Measurements from ENCODE around the gene TRIM8.
A peak's percentile ranks its signal among the peaks of the same experiment; 100 is the strongest.
"Not testable (repeated sequence)": the region's sequence is repeated elsewhere in the genome, so short reads cannot be mapped to it uniquely, and the experiment has no call there.

The TRIM8 gene

DNA sequence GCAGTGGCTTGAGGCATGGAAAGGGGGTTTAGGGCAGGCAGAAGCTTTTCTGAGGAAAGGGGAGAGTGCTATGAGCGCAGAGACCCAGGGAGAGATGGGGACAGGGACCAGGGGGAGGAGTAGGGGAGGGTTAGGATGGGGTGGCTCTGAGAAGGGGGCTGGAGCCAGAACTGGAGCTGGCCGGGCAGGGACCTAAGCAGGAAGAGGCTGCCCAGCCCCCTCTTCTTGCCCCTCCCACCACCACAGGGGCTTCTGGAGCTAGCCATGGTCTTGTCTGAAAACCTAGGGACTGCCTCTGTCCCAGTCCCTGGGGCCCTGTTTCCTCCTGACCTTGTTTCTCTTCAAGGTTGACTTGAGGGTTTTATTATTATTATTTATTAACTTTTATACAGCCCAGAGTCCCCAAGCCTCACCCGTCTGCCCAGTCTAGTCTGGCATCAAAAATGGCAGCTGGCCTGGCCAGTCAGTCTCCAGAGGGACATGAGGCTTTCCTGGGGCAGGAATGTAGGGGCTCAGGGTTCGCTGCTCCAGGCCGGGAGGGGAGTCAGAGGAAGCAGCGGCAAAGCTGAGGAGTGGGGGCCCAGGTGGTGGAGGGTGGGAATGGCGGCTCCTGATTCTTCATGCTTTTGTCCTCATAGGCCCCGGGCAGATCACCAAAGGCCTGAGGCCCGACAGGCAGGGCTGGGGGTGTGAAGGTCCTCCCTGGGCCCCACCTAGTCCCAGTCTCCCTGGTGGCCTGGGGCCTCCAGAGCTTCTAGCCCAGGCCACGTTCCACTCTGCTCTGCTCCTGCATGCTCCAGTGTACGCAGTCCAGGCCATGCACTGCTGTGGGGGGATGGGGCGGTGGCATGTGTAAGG, 5.7 kb downstream of the TRIM8 start:
- no peak for DNase-seq (ENCODE audit: low spot score)

DNA sequence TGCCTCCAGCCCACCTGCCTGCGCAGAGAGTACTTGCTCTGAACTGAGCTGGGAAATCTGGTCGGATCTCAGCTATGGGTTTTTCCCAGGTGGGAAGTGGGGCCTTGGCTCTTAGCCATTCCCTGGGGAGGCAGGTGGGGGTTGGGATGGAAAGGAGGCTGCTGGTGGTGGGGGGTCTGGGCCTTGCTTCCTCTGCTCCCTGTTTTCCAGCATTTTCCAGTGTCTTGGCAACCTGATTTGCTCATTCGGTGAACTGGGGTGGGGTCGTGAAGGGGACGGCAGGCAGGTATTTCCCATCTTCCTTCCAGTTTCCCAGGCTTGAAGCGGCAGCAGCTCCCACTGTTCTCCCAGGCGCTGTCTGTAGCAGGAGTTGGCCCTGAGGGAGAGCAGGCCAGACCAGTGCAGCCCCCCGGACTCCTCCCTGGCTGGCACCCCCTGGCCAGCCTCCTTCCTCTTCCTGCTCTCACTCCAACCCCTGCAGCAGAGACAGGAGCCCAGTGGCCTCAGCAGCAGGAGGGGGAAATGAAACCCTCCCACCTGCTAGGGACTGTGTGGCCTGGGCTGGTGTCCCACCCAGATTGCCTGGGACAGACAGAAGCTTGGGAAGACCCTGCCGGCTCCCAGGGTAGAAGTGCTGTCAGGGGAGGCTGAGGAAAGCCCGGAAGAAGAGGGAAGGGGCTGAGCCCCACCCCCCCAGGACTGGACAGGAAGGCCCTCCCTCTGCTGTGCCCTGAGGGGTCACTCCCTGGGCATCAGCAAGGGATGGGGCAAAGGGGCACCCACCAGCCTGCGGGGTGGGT, 6.6 kb downstream of the TRIM8 start:
- DNase-seq (ENCODE audit: low spot score) = no peak

DNA sequence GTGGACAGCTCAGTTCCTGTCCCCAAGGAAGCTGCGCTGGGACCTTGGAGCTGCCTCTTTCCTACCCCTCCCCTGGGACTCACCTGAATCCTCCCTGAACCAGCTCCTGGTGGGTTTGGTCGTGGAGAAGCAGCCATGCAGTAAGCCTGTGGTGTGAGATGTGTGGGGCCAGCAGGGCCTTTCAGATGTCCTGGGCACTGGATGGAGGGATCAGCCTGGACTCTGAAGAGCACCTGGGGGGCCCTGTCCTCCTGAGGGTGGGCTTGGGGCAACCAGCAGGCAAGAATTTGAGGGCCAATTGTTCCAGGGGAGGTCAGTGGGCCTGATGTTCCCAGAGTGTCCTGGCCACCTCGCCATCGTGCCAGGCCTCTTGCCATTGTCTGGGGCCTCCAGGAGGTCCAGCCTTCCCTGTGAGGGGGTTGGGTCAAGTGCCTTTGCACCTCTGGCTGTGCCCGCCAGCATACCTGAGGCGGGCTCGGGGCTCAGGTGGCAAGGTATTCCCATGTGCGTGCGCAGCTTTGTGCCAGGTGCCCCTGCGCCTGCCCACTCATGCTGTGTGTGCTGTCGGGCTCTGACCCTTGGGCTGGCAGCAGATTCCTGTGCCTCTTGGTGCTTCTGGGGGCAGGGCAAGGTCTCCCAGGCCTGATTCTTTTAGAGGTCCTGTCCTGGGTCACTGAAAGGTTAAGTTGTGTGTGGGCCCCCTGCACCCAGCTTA, 7.3 kb downstream of the TRIM8 start:
- no peak for DNase-seq (ENCODE audit: low spot score)

DNA sequence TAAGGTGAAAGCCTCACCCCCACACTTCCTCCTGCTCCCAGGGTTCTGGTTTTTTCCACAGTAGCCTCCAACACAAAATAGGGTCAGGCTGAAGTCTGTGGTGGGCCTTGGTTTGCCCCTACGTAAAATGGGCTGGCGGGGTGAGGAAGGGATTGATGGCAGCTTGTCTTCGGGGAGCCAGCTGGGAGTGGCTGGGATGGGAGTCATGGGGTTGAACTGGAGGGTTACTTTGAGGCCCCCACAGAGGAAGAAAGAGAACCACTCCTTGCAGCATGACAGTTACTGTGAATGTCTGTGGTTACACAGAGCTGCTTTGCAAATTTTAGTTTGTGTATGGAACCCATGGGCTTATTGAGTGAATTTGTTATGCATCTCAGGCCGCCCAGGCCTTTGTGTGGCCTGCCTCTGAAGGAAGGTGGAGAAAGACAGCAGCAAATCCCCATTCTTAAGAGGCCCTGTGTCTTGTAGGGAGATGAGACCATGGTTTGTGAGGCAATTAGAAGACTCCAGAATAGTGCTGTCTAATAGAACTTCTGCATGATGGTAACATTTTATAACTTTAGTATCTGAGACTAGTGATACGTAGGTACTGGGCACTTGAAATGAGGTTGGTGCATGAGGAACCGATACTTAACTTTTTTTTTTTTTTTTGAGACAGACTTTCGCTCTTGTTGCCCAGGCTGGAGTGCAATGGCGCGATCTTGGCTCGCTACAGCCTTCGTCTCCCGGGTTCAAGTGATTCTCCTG, 8.1 kb downstream of the TRIM8 start:
- DNase-seq (ENCODE audit: low spot score) = no peak

DNA sequence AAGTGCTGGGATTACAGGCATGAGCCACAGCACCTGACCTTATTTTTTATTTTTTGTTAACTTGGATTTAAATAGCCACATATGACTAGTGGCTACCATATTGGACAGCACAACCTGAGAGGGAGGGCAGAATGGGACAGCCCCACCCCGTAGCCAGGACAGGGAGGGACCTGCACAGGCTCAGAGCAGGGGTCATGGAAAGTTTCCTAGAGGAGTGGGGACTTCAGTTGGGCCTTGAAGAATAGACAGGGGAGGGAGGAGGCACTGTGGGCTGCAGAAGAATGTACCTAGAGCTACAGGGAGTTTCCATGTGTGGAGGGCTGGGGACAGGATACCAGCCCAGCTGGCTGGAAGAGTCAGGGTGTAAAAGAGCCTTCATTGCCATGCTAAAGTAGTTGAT, 8.8 kb downstream of the TRIM8 start:
- no peak for DNase-seq (ENCODE audit: low spot score)

DNA sequence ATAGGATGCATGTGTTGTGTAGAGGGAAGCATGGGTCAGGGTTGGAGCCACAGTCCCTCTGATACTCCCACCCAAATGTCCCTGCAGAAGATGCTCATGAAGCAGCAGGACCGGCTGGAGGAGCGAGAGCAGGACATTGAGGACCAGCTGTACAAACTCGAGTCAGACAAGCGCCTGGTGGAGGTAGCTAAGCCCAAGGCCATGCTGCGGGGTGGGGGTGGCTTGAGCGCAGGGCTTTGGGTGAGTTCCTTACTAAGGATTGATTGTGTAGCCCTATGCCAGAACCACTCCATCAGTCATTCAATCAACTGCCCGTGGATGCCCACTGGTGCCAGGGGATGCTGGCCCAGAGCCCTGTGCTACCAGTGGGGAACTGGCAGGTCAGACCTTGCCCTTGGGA, 10.3 kb downstream of the TRIM8 start:
- no peak for DNase-seq (ENCODE audit: low spot score)

DNA sequence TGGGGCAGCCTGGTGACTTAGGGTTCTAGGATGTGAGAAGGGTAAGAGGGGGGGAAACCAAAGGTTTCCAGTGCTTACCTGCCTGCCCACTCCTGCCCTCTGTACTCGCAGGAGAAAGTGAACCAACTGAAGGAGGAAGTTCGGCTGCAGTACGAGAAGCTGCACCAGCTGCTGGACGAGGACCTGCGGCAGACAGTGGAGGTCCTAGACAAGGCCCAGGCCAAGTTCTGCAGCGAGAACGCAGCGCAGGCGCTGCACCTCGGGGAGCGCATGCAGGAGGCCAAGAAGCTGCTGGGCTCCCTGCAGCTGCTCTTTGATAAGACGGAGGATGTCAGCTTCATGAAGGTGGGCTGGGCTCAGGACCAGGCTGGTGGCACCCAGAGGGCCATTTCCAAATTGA, 10.7 kb downstream of the TRIM8 start:
- no peak for DNase-seq (ENCODE audit: low spot score)

DNA sequence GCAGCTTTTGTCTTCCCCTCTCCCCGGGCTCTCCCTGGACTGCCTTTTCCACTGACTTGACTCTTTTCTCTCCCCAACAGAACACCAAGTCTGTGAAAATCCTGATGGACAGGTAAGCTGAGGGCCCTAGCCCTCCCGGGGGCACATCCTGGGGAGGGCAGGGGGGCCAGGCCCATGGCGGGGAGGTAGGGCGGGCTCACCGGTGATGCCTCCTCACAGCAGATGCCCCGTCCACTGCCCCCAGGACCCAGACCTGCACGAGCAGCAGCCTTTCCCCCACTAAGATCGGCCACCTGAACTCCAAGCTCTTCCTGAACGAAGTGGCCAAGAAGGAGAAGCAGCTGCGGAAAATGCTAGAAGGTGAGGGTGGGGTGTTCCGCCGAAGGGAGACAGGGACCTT, 11.7 kb downstream of the TRIM8 start:
- no peak for DNase-seq (ENCODE audit: low spot score)

DNA sequence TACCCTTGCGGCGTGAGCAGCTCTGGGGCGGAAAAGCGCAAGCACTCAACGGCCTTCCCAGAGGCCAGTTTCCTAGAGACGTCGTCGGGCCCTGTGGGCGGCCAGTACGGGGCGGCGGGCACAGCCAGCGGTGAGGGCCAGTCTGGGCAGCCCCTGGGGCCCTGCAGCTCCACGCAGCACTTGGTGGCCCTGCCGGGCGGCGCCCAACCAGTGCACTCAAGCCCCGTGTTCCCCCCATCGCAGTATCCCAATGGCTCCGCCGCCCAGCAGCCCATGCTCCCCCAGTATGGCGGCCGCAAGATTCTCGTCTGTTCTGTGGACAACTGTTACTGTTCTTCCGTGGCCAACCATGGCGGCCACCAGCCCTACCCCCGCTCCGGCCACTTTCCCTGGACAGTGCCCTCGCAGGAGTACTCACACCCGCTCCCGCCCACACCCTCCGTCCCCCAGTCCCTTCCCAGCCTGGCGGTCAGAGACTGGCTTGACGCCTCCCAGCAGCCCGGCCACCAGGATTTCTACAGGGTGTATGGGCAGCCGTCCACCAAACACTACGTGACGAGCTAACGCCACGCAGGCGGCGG, 12.6 kb downstream of the TRIM8 start:
- no peak for DNase-seq (ENCODE audit: low spot score)

DNA sequence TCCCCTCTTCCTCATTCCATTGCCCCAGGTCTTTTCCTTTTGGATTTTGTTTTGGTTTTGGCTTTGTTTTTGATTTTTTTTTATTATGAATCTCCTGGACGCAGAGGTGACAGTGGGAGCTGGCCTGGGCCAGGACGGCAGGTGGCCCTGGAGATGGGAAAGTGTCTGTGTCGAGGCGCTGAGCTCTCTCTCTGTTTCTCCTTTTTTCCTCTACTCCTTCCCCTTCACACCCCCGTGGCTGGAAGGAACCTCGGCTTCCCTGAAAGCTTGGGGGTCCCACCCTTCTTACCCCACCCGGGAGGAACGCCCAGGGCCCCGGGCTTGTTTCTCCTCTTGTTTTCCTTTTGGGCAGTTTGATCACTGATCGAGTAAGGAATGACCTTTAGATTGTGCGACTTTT, 13.2 kb downstream of the TRIM8 start:
- no peak for DNase-seq (ENCODE audit: low spot score)

DNA sequence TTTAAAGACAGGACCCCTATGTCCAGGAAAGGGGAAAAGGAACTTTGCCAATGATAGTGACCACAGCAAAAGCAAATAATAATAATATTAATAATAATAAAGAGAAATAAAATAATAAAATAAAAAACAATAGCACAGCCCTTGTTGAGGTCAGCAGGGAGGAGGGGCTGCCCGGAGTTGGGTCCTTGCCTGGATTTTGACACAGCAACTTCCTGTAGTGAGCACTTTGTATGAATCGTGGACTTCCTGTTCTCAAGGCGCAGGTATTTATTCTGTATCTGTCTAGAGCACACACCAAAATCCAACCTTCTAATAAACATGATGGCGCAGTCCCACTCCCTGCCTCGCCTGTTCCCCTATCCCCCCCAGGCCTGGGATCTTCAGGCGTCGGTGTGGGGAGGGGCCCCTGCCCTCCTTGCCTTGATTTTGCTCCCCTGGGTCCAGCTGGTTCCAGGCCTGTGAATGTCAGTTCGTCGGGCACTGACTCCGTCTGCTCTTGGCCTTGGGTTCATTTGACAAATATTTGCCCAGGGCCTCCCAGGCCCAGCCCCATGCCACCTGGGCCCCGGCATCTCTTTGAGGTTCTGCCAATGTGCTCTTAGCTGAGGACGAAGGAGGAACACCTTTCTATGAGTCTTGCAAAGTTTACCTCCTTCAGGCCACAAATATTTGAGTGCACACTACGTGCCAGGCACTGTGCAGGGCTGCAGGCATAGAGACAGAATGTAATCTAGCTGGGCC, 13.9 kb downstream of the TRIM8 start:
- DNase-seq (ENCODE audit: low spot score) = no peak

DNA sequence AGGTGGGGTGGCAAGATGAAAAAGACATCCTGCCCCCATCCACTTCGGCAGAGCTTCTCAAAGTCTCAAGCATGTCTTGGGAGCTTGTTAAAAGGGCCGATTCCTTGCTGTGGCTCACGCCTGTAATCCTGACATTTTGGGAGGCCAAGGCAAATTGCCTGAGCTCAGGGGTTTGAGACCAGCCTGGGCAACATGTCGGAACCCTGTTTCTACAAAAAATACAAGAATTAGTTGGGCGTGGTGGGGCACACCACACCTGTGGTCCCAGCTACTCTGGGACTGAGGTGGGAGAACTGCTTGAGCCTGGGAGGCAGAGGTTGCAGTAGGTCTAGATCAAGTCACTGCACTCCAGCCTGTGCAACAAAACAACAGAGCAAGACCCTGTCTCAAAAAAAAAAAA, 14.5 kb downstream of the TRIM8 start:
- DNase-seq (ENCODE audit: low spot score) = no peak

DNA sequence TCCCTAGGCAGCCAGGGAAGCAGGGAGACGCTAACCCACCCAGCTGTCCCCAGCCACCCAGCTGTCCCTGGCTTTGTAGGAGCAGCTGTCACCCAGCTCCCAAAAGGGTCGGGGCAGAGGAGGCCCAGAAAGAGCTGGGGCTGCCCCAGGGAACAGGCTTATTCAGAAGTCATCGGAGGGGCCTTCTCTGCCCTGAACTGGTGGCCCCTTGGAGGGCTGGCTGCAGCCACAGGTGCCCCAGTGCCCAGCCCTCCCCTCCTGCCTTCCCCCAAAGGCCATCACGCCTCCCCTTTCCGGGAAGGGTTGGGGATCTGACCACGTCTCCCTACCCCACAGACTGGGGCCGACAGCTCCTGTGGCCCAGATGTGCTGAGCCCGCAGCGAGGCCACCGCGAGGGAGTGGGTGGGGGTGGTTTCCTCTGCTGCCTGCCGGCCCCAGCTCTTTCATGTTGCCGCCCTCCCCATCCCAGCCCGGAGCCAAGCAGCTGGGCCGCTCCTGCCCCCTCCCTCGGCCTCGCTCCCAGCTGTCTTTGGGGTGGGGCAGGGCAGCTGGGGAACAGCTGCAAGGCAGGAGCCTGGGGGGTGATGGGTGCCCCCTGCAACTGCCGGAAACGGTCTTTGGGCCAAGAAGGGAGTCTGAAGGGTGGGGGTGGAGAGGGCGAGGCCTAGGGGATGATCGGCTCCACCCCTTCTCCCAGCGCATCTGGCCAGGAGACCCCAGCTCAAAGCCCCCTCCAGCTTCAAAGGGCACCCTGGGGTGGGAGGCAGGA, 16.8 kb downstream of the TRIM8 start:
- DNase-seq (ENCODE audit: low spot score) = peak; percentile 61

DNA sequence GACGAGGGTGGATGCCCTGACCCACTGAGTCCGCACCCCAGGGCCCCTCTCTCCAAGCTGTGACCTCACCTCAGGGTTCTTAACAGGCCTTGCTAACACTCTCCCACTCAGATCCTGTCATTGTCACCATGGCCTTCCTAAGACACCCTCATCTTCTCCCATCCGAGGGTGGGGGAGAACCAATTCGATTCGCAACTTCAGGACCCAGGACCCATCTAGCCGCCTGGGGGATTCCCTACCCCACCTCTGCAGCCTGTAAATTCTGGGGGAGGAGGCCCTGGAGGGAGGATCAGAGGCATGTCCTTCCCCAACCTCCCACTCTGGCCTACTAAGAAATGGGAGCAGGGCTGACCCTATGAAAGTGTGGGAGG, 17.4 kb downstream of the TRIM8 start:
- no peak for DNase-seq (ENCODE audit: low spot score)

DNA sequence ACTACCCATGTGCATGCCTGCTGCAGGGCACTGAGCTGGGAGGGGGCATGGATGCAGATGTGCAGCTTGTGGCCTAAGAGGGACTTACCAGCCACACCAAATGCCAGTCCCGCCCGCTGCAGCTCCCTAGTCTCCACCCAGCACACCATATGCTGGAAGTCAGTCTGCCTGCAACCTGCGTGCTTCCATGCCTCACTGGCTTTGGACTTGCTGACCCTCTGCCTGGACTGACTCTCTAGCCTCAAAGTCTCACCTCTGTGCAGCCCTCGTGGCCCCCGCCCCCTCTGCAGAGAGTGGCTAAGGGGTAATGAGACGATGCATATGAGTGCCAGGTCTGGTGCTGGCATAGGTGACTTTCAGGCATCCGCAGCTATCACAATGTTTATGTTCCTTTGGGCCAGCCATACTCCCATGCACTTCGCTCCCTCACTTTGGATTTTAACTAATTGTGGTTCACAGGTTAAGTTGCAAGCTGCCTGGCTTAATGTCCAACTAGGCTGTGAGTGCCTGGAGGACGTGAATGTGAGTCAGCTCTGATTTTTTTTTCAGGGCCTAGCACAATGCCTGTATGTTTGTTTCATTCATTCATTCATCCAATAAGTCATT, 21.7 kb downstream of the TRIM8 start:
- no peak for DNase-seq (ENCODE audit: low spot score)

DNA sequence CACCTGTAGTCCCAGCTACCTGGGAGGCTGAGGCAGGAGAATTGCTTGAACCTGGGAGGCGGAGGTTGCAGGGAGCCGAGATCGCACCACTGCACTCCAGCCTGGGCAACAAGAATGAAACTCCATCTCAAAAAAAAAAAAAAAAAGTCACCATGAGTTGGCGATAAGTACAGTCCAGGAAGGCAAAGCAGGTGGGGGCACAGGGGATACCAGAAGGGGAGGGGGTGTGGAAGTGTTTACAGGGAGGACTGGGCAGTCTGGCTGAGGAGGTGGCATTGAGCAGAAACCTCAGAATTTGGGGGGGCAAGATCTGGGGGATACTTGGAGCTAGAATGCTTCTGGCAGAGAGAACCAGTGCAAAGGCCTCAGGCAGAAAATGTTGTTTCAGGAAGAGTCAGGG, 23.1 kb downstream of the TRIM8 start:
- not testable (repeated sequence) for DNase-seq (ENCODE audit: low spot score)

DNA sequence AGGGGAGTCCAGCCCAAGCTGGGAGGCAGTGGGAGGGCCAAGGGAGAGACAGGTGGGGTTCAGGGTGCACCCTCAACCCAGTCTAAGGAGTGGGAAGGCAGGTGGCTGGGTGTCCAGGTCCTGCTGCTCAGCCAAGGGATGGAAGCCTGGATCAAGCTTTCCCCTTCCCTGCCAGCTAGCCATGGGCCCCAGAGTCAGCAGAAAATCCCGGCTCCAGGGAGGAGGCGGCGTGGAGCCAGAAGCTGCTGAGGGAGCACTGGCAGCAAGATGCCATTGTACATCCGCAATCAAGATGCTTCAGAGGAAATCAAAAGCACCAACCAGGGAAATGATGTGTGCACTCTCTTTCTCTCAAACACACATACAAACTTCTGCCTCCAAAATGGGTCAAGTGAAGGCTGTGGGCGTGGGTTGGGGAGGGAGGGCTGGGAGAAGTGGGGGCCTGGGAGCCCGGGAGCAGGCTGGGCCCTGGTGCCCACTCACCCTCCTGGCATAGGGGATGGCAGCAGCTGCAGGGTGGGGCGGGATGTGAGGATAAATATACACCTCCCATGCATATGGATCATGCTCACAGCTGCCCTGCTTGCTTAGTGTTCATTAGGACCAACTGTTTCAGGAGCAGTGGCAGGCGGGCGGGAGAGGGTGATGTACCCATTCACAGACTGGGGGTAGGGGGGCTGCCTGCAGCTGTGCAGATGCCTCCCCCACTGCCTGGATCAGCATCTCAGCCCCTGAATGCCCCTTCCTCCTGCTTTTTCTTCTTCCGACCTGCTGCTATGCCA, 24.2 kb downstream of the TRIM8 start:
- DNase-seq (ENCODE audit: low spot score) = no peak

DNA sequence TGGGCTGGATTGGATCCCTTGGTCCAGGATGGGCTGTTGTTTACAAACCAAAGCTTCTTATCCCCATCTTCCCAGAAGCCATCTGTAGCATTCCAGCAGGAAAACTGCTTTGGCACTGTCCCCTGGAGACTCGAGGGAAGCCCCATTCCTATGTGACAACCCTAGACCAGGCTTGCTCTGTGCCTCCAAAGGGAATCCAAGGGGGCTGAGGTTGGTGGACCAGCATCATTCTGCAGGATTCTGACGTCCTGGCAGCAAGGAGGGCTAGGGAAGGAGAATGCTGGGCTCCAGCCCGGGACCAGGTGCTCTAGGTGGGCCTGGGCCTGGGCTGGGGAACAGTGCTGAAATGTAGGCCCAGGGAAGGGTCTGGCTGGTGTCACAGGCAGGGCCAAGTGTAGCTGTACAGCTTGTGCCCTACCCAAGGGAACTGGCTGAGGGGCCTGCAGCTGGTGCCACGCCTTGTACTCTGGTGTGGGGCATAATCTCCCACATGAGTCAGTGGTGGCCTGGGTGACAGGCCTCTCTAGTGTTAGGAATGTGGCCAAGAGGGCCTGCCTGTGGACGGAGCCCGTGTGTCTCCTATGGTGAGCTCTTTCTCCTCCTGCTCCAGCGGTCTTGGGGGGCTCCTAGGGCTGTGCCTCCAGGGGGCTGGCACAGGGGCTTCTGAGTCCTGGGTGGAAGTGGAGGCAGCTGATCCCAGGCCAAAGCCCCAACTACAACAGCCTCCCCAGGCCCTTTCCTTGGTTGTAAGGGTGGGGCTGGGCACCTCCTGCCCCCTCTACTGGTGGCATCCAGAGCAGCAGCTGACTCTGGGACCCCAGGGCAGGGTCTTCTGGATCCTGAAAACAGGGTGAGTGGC, 25.2 kb downstream of the TRIM8 start:
- DNase-seq (ENCODE audit: low spot score) = no peak

All from CD4-positive, alpha-beta T cell treated with Interleukin-6 at 100 ng/mL for 8 hours (primary cell).